Effector memory CD4-positive, alpha-beta T cell (primary cell): ENCODE results near the gene CTXND1.

Source experiments
- DNase-seq, 3 donors: peaks; one replicate each; pipeline ENCODE4 v3.0.0-alpha.2; 2020
- H3K27ac ChIP-seq: 2 replicates; pipeline ENCODE4 v1.7.0; 2013; ENCODE audit warnings: mild to moderate bottlenecking, low read length, moderate library complexity; ENCODE audit not compliant: insufficient read depth, poor library complexity, severe bottlenecking
- H3K27me3 ChIP-seq: replicated peaks from 2 replicates; pipeline ENCODE4 v1.7.0; 2013; ENCODE audit warnings: mild to moderate bottlenecking, low read length; ENCODE audit not compliant: insufficient read depth, control insufficient read depth, poor library complexity, severe bottlenecking
- H3K36me3 ChIP-seq: 2 replicates; pipeline ENCODE4 v1.7.0; 2013; ENCODE audit warnings: mild to moderate bottlenecking, low read length, moderate library complexity; ENCODE audit not compliant: control insufficient read depth, insufficient read depth
- H3K4me1 ChIP-seq: 2 replicates; pipeline ENCODE4 v1.7.0; 2013; ENCODE audit warnings: low read length, mild to moderate bottlenecking; ENCODE audit not compliant: control insufficient read depth, insufficient read depth, poor library complexity, severe bottlenecking
- H3K4me3 ChIP-seq: 2 replicates; pipeline ENCODE4 v1.7.0; 2013; ENCODE audit warnings: low read length, low read depth, mild to moderate bottlenecking; ENCODE audit not compliant: insufficient read depth, poor library complexity, severe bottlenecking
- H3K9me3 ChIP-seq: 2 replicates; pipeline ENCODE4 v1.7.0; 2013; ENCODE audit warnings: mild to moderate bottlenecking, low read length, moderate library complexity; ENCODE audit not compliant: control insufficient read depth

Gene CTXND1

DNA sequence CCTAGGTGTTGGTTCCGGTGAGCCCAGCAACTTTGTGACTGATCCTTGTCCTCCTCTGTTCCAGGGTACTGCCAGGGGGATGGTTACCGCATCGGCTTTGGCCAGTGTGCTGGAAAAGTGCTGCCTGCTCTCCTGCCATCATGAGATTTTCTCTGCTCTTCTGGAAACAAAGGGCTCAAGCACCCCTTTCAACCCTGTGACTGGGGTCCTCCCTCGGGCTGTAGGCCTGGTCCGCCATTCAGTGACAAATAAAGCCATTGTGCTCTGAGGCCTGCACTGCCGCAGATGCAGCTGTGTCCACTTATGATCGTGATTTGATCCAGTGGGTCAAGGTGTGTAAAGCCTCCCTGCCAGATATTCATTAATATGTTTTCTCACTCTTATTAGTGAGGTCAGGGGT lies 65.9 kb downstream of the CTXND1 start:
- Histone ChIP-seq H3K27ac (no peak overlapping the region), H3K9me3 (no peaks in the 10 kb centered on the region), H3K4me3 (no peak overlapping the region), H3K36me3 (no peaks in the 10 kb centered on the region), H3K4me1 (no peaks in the 10 kb centered on the region), H3K27me3 (no peaks in the 10 kb centered on the region)
- DNase-seq = no peak

- H3K27ac ChIP-seq = no peak overlapping the region
- H3K4me1 ChIP-seq = no peaks in the 10 kb centered on the region
- no peak for DNase-seq
- H3K4me3 ChIP-seq = no peak overlapping the region
- H3K27me3 ChIP-seq = no peaks in the 10 kb centered on the region
- H3K36me3 ChIP-seq = no peaks in the 10 kb centered on the region
- H3K9me3 ChIP-seq = no peaks in the 10 kb centered on the region
Measured at GRCh38 chr15:80185152-80185551, 66.9 kb downstream of the CTXND1 start.

DNA sequence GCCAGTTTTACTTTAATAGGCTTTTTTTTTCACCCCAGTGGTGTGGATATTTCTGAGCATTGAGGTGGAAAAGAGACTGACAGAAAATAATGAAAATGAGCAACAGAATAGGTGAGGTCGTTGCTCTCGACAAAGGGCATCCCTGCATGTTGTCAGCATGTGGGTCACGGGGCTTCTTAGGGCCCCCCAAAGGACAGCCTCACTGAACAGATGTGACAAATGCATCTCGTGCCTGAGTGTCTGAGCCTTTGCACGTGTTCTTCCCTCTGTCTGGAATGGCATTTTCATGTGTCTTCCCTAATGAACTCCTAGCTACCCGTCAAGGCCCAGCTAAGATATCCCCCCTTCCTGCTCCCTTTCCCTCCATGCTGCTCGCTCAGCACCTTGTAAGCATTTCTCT lies 67.5 kb downstream of the CTXND1 start:
- Histone ChIP-seq H3K36me3 (no peaks in the 10 kb centered on the region), H3K4me1 (no peaks in the 10 kb centered on the region), H3K27me3 (no peaks in the 10 kb centered on the region)

GRCh38 chr15:80183886-80184285 lies 68.1 kb downstream of the CTXND1 start:
- DNase-seq = no peak
- H3K36me3 ChIP-seq = no peaks in the 10 kb centered on the region

More for the DNA sequence above, 67.5 kb downstream of the CTXND1 start:
- H3K9me3 ChIP-seq = no peaks in the 10 kb centered on the region
- no peak overlapping the region for H3K4me3 ChIP-seq
- DNase-seq = no peak
- H3K27ac ChIP-seq = no peak overlapping the region

DNA sequence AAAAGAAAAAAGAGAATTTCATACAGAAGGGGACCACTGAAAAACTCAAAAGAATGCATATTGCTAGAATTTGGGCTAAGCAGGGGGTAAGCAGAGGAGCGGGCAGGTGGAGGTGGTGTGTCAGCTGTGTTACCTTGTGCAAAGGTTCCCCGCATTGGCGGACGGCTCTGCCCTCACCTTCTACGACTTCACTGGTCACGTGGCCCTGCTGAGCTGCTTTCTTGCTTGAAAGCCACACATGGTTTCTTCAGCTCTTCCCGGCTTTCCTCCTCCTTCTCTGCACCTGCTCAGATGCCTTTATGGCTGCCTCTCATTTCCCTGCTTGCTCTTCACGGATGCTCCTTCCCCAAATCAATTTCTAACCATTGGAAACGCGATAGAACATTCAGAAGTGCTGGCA lies 68.7 kb downstream of the CTXND1 start:
- H3K4me1 ChIP-seq = no peaks in the 10 kb centered on the region
- no peaks in the 10 kb centered on the region for H3K27me3 ChIP-seq
- H3K9me3 ChIP-seq = no peaks in the 10 kb centered on the region
- DNase-seq = no peak
- H3K4me3 ChIP-seq = no peak overlapping the region
- H3K36me3 ChIP-seq = no peaks in the 10 kb centered on the region
- no peak overlapping the region for H3K27ac ChIP-seq

More at GRCh38 chr15:80183886-80184285, 68.1 kb downstream of the CTXND1 start:
- H3K27ac ChIP-seq = no peak overlapping the region
- H3K27me3 ChIP-seq = no peaks in the 10 kb centered on the region
- H3K9me3 ChIP-seq = no peaks in the 10 kb centered on the region
- H3K4me3 ChIP-seq = no peak overlapping the region
- no peaks in the 10 kb centered on the region for H3K4me1 ChIP-seq

GRCh38 chr15:80182611-80183261 lies 69.3 kb downstream of the CTXND1 start:
- Histone ChIP-seq H3K4me3 (no peak overlapping the region), H3K9me3 (no peaks in the 10 kb centered on the region), H3K4me1 (no peaks in the 10 kb centered on the region), H3K27ac (no peak overlapping the region), H3K27me3 (no peaks in the 10 kb centered on the region), H3K36me3 (no peaks in the 10 kb centered on the region)
- no peak for DNase-seq

DNA sequence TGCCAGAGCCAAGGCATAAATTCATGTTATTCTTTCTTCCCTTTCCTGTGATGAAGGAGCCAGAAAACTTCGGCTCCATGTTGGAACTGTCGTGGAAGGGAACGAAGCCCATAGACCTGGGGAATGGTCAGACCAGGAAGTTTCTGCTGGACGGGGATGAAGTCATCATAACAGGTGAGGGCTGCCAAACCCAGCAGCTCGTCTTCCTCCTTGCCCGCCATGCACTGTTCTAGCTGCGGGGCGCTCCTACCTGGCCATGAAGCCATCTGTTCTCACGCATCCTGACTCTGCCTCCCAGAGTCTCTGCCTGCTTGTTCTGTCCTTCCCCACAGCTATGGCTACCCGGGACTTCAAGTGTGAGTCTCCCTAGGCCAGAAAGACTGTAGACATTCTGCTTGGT lies 71.0 kb downstream of the CTXND1 start:
- DNase-seq = no peak
- Histone ChIP-seq H3K4me1 (no peaks in the 10 kb centered on the region), H3K9me3 (no peaks in the 10 kb centered on the region), H3K27ac (no peak overlapping the region), H3K36me3 (no peaks in the 10 kb centered on the region), H3K27me3 (no peaks in the 10 kb centered on the region), H3K4me3 (no peak overlapping the region)

GRCh38 chr15:80180468-80180867 lies 71.5 kb downstream of the CTXND1 start:
- no peaks in the 10 kb centered on the region for H3K36me3 ChIP-seq
- DNase-seq = no peak

GRCh38 chr15:80179935-80180334 lies 72.1 kb downstream of the CTXND1 start:
- no peaks in the 10 kb centered on the region for H3K9me3 ChIP-seq
- DNase-seq = no peak
- no peaks in the 10 kb centered on the region for H3K27me3 ChIP-seq
- H3K4me1 ChIP-seq = no peaks in the 10 kb centered on the region
- no peak overlapping the region for H3K27ac ChIP-seq
- H3K4me3 ChIP-seq = no peak overlapping the region
- H3K36me3 ChIP-seq = no peaks in the 10 kb centered on the region

More at GRCh38 chr15:80180468-80180867, 71.5 kb downstream of the CTXND1 start:
- no peak overlapping the region for H3K27ac ChIP-seq
- H3K4me3 ChIP-seq = no peak overlapping the region
- no peaks in the 10 kb centered on the region for H3K4me1 ChIP-seq
- H3K9me3 ChIP-seq = no peaks in the 10 kb centered on the region
- no peaks in the 10 kb centered on the region for H3K27me3 ChIP-seq

DNA sequence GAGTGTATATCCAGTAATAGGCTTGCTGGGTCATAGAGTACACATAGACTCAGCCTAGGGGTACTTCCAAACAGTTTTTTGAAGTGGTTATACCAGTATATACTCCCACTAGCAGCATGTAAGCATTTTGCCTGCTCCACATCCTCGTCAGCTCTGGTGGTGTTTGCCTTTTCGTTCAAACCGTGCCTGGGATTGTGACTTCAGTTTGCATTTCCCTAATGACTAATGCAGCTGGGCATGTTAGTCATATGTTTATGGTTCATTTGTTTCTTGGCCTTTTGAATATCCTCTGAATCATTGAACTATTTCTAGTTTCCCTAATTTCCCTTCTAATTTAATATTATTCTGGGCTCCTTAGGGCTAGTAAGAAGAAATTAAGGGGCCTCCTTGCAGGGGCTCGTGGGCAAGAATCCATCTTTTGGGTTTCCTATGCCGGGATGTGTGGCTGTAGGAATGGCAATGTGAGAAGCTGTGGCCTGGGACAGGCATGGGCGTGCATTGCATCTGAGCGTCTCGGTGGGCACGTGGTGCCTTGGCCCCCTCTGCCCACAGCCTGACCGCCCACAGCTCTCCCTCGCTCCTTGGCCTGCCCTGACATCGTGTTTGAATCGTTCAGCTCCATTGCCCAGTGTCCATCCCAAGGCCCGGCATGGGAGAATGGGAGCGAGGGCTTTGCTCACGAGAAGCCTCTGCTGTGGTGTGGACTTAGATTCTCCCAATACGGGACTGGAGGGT lies 72.8 kb downstream of the CTXND1 start:
- Histone ChIP-seq H3K27me3 (no peaks in the 10 kb centered on the region), H3K9me3 (no peaks in the 10 kb centered on the region), H3K4me1 (no peaks in the 10 kb centered on the region), H3K27ac (no peak overlapping the region), H3K4me3 (no peak overlapping the region), H3K36me3 (no peaks in the 10 kb centered on the region)
- no peak for DNase-seq
